Endothelial cell of umbilical vein (primary cell): Measurements from ENCODE around the gene TPRX2. TPM values are rescaled to one million over a fixed set of nuclear protein-coding genes. Genes with fewer than 3 reads are reported as not detected.
"Not testable (repeated sequence)": the region's sequence is repeated elsewhere in the genome, so short reads cannot be mapped to it uniquely, and the experiment has no call there.

Source experiments
- BruUV-seq: library from RNA; stranded (reverse); fragments of 400-500 nt; replicated peaks from 2 replicates; lab custom pipeline; 2021; lab: Mats Ljungman, UMichigan
- CTCF ChIA-PET: fragments of 300-600, 350-600 bp; sonication (Branson Sonifier 250); formaldehyde crosslinking; loops from one replicate; lab custom pipeline; 2021; ENCODE audit warnings: antibody characterized with exemption, inconsistent platforms; lab: Charles Lee
- POLR2A ChIA-PET: fragments of 300-600, 350-600 bp; sonication (Branson Sonifier 250); formaldehyde crosslinking; loops from one replicate; lab custom pipeline; 2021; ENCODE audit warnings: antibody characterized with exemption, inconsistent platforms; lab: Charles Lee
- DNase-seq: peaks from one replicate; pipeline ENCODE4 v3.0.0-alpha.2; 2011; ENCODE audit warnings: low read depth, low spot score
- FAIRE-seq: peaks from 2 replicates; lab custom pipeline; 2011; peaks lifted over from hg19 to GRCh38; lab: Jason Lieb, UNC
- H2AFZ ChIP-seq: 2 replicates; pipeline ENCODE4 v1.6.0; 2012; ENCODE audit warnings: low read depth, low read length, control low read depth, inconsistent platforms
- H3K27ac ChIP-seq: 2 replicates; pipeline ENCODE4 v1.5.1; 2011; ENCODE audit warnings: low read depth, mild to moderate bottlenecking, control low read depth, low read length, moderate library complexity; ENCODE audit not compliant: insufficient read depth
- H3K27me3 ChIP-seq, 2 experiments: 2 replicates each; pipeline versions ENCODE4 v1.6.0 to v1.6.1; 2011; ENCODE audit warnings: low read length in 2 of 2, mixed read lengths in 1 of 2; ENCODE audit not compliant: control insufficient read depth in 2 of 2, insufficient read depth in 2 of 2
- H3K36me3 ChIP-seq, 2 experiments: 2 replicates in 1 of 2; 3 replicates in 1 of 2; pipeline ENCODE4 v1.5.1; 2011; ENCODE audit warnings: low read length in 2 of 2, mild to moderate bottlenecking in 1 of 2, moderate library complexity in 1 of 2; ENCODE audit not compliant: control insufficient read depth in 2 of 2, insufficient read depth in 2 of 2; ENCODE audit errors: extremely low read depth in 1 of 2
- H3K4me1 ChIP-seq: 3 replicates; pipeline ENCODE4 v1.5.1; 2011; ENCODE audit warnings: mild to moderate bottlenecking, low read length; ENCODE audit not compliant: control insufficient read depth, insufficient read depth; ENCODE audit errors: extremely low read depth
- H3K4me2 ChIP-seq: 2 replicates; pipeline ENCODE4 v1.6.1; 2011; ENCODE audit warnings: low read length, control low read depth, mixed read lengths; ENCODE audit not compliant: insufficient read depth
- H3K4me3 ChIP-seq, 3 experiments: fragments of 200-600 bp in 1 of 3; sonication (generic), shearing (Covaris generic) in 1 of 3; replicated peaks in 1 of 3; 2 replicates each; pipeline ENCODE4 v1.5.1; 2011 to 2016; ENCODE audit warnings: control low read depth in 3 of 3, low read length in 3 of 3, mild to moderate bottlenecking in 2 of 3, inconsistent platforms in 1 of 3, low read depth in 1 of 3, moderate library complexity in 1 of 3; ENCODE audit not compliant: insufficient read depth in 1 of 3
- H3K79me2 ChIP-seq: 2 replicates; pipeline ENCODE4 v1.6.0; 2012; ENCODE audit warnings: low read length, inconsistent platforms; ENCODE audit not compliant: control insufficient read depth, insufficient read depth
- H3K9ac ChIP-seq: replicated peaks from 2 replicates; pipeline ENCODE3; 2011; ENCODE audit warnings: low read length, control low read depth; ENCODE audit not compliant: insufficient read depth; ENCODE audit errors: extremely low read depth
- H3K9me1 ChIP-seq: replicated peaks from 3 replicates; pipeline ENCODE4 v1.6.0; 2011; ENCODE audit warnings: mild to moderate bottlenecking, low read length; ENCODE audit not compliant: control insufficient read depth, insufficient read depth; ENCODE audit errors: extremely low read depth
- H3K9me3 ChIP-seq: replicated peaks from 2 replicates; pipeline ENCODE4 v1.5.1; 2012; ENCODE audit warnings: low read length, inconsistent platforms; ENCODE audit not compliant: control insufficient read depth, insufficient read depth
- H4K20me1 ChIP-seq: replicated peaks from 2 replicates; pipeline ENCODE3; 2011; ENCODE audit warnings: mild to moderate bottlenecking, low read length; ENCODE audit not compliant: control insufficient read depth, insufficient read depth; ENCODE audit errors: extremely low read depth
- CTCF ChIP-seq, 2 donors: IDR thresholded peaks; 1 replicate in 1 of 2; 2 replicates in 1 of 2; pipeline ENCODE4 v1.5.1; 2011; ENCODE audit warnings: low read length in 2 of 2, mild to moderate bottlenecking in 2 of 2, moderate library complexity in 2 of 2, control low read depth in 1 of 2, inconsistent platforms in 1 of 2, low read depth in 1 of 2; ENCODE audit not compliant: insufficient read depth in 1 of 2; ENCODE audit errors: extremely low read depth in 1 of 2
- EZH2 ChIP-seq: IDR thresholded peaks from 2 replicates; pipeline ENCODE4 v1.6.1; 2012; ENCODE audit warnings: borderline replicate concordance, low read depth, mild to moderate bottlenecking, moderate library complexity, low read length, inconsistent platforms; ENCODE audit not compliant: severe bottlenecking
- FOS ChIP-seq: IDR thresholded peaks from 2 replicates; pipeline ENCODE4 v1.6.1; 2011; ENCODE audit warnings: mild to moderate bottlenecking, low read length, moderate library complexity, borderline replicate concordance; ENCODE audit not compliant: insufficient read depth
- GATA2 ChIP-seq: IDR thresholded peaks from 2 replicates; pipeline ENCODE4 v1.7.0; 2011; ENCODE audit warnings: low read depth, mild to moderate bottlenecking, moderate library complexity, mixed read lengths, low read length; ENCODE audit not compliant: insufficient read length, insufficient read depth
- JUN ChIP-seq: IDR thresholded peaks from 2 replicates; pipeline ENCODE4 v1.6.1; 2011; ENCODE audit warnings: borderline replicate concordance, low read depth; ENCODE audit not compliant: insufficient read length, insufficient read depth
- MYC ChIP-seq: IDR thresholded peaks from one replicate; pipeline ENCODE4 v1.6.1; 2011; ENCODE audit warnings: mild to moderate bottlenecking, low read depth, low read length
- POLR2A ChIP-seq: IDR thresholded peaks from 2 replicates; pipeline ENCODE4 v1.6.1; 2012; ENCODE audit warnings: low read depth, mild to moderate bottlenecking, control low read depth, low read length
- POLR2AphosphoS5 ChIP-seq: IDR thresholded peaks from 2 replicates; pipeline ENCODE4 v1.6.1; 2012; ENCODE audit warnings: low read depth, mild to moderate bottlenecking, control low read depth, low read length, moderate library complexity; ENCODE audit not compliant: insufficient read depth
- dilution Hi-C: fragments of 300-500 bp; cut with MboI; formaldehyde crosslinking; loops from one replicate; pipeline ENCODE4 v1.15.0; 2019; ENCODE audit warnings: low sequenced_read_pairs; ENCODE audit not compliant: extremely low pct_ligation_motif_present
- intact Hi-C: fragments of 100-400 bp; cut with micrococcal nuclease; formaldehyde crosslinking; loops from one replicate; pipeline ENCODE4 v1.10.0; 2022
- polyA plus RNA-seq, 4 experiments: library from polyadenylated mRNA; depleted of rRNA in 3 of 4; stranded (reverse) in 3 of 4; unstranded in 1 of 4; fragments of >200 nt; gene quantifications; 2 replicates each; pipeline versions ENCODE4 v1.2.1 to v1.2.3, GENCODE V29; 2011 to 2012; ENCODE audit warnings: missing spikeins in 1 of 4
- total RNA-seq: library from RNA; stranded (reverse); gene quantifications from 2 replicates; pipeline ENCODE4 v1.2.3, GENCODE V29; 2021
- TF ChIP-seq, protein P1 (sequence below): IDR thresholded peaks from 2 replicates; pipeline ENCODE4 v1.6.1; 2011; ENCODE audit not compliant: insufficient read depth, insufficient read length

Gene TPRX2
- total and polyA plus RNA-seq, 2 donors (not counting 3 experiments of a cell fraction or from before 2014, with no cell fraction given) = not detected

DNA sequence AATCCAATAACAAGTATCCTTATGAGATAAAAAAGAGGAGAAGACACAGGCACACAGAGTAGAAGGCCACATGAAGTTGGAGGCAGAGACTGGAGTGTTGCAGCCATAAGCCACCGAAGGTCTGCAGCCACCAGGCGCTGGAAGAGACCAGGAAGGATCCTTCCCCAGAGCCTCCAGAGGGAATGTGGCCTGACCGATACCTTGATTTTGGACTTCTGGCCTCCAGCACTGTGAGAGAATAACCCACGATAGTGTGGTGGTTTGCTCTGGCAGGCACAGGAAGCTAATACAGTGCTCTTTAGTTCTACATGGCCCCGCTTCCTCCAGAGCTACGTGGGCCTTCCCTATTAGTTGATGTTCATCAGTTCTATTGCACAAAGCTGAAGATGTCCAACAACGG, 42.3 kb downstream of the TPRX2 start:
- CTCF ChIA-PET = interaction anchor here (1.9 kb wide), 1 partner anchor 32 kb away, joined by 5 read pairs; no protein-coding TSS in a partner anchor

DNA sequence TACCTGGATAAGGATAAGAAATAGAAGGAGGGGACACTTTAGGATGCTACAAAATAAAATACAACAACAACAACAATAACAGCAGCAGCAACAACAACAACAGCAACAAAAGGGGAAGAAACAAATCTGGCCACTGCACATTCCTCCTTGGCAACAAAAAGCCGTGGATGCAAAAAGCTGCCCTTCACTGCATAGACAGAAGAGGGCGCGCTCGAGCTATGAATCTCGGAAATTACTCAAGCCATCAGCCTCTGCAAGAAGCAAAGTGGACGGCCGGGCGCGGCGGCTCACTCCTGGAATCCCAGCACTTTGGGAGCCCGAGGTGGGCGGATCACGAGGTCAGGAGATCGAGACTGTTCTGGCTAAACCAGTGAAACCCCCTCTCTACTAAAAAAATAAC, 50.3 kb downstream of the TPRX2 start:
- H3K79me2 ChIP-seq, H3K36me3 ChIP-seq, H3K27me3 ChIP-seq, H3K4me2 ChIP-seq, dilution Hi-C loops, DNase-seq, H4K20me1 ChIP-seq, CTCF ChIA-PET, H3K4me3 ChIP-seq, POLR2A ChIA-PET, BruUV-seq, H3K9me3 ChIP-seq, FAIRE-seq, H3K9me1 ChIP-seq, intact Hi-C loops, H3K9ac ChIP-seq, H3K27ac ChIP-seq, H2AFZ ChIP-seq, H3K4me1 ChIP-seq: not testable (repeated sequence)

More for the DNA sequence above, 42.3 kb downstream of the TPRX2 start:
- dilution Hi-C loops (no loop called here), intact Hi-C loops (no loop called here)
- no peak overlapping the region for H3K27ac ChIP-seq
- H3K4me2 ChIP-seq = no peak overlapping the region
- H3K27me3 ChIP-seq = no peaks in the 10 kb centered on the region
- no peaks in the 10 kb centered on the region for H3K9me3 ChIP-seq
- DNase-seq (no peak), FAIRE-seq (no peak)
- no peak overlapping the region for H2AFZ ChIP-seq
- H3K79me2 ChIP-seq = no peaks in the 10 kb centered on the region
- POLR2A ChIA-PET = no interaction called here
- no peak overlapping the region for H3K4me3 ChIP-seq
- H3K9ac ChIP-seq = no peak overlapping the region
- BruUV-seq = no TSS peak
- H4K20me1 ChIP-seq = no peaks in the 10 kb centered on the region
- H3K4me1 ChIP-seq = no peaks in the 10 kb centered on the region
- TF ChIP-seq FOS (no peak), MYC (no peak), EZH2 (no peak), CTCF (IDR thresholded peaks at IDR 0.05; ENCODE audit: extremely low read depth in 1 of 2, insufficient read depth in 1 of 2, low read depth in 1 of 2, low read length in 2 of 2) (no peak), JUN (no peak), POLR2A (no peak), POLR2AphosphoS5 (no peak), GATA2 (no peak)
- TF ChIP-seq, protein P1, sequence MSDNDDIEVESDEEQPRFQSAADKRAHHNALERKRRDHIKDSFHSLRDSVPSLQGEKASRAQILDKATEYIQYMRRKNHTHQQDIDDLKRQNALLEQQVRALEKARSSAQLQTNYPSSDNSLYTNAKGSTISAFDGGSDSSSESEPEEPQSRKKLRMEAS = no peak
- no peaks in the 10 kb centered on the region for H3K9me1 ChIP-seq
- H3K36me3 ChIP-seq = no peaks in the 10 kb centered on the region

GRCh38 chr19:47910191-47910590, 51.2 kb downstream of the TPRX2 start:
- intact Hi-C loops, H3K9ac ChIP-seq, H3K79me2 ChIP-seq, DNase-seq, H2AFZ ChIP-seq, H3K4me3 ChIP-seq, BruUV-seq, H3K4me2 ChIP-seq, dilution Hi-C loops, H4K20me1 ChIP-seq, H3K36me3 ChIP-seq, CTCF ChIA-PET, H3K27me3 ChIP-seq, FAIRE-seq, H3K9me3 ChIP-seq, H3K9me1 ChIP-seq, H3K4me1 ChIP-seq, H3K27ac ChIP-seq, POLR2A ChIA-PET: not testable (repeated sequence)
